IMR-90 (cell line): ENCODE measurements around the gene KRT71. TPM values are rescaled to one million over a fixed set of nuclear protein-coding genes. Genes with fewer than 3 reads are reported as not detected.

Experiments
- ATAC-seq: fragments of 200-7000 bp; cut with Tn5 transposase; 2 replicates; pipeline ENCODE4 v1.9.1; 2020; ENCODE audit warnings: low read depth, mild to moderate bottlenecking, moderate library complexity
- BruUV-seq: library from RNA; stranded (reverse); fragments of 400-500 nt; replicated peaks from 2 replicates; lab custom pipeline; 2021; lab: Mats Ljungman, UMichigan
- CTCF ChIA-PET: fragments of 300-600 bp; formaldehyde crosslinking; extraction: SDS; loops from one replicate; lab custom pipeline; 2021; ENCODE audit warnings: antibody characterized with exemption; lab: Yijun Ruan, JAX
- POLR2A ChIA-PET: fragments of 300-600 bp; sonication (Branson Sonifier 250); formaldehyde crosslinking; loops from one replicate; lab custom pipeline; 2022; ENCODE audit warnings: antibody characterized with exemption; ENCODE audit not compliant: unreplicated experiment; lab: Charles Lee
- DNase-seq: peaks from one replicate; pipeline ENCODE4 v3.0.0; 2013
- H2AFZ ChIP-seq: replicated peaks from 2 replicates; pipeline ENCODE3; 2013; ENCODE audit warnings: low read length, mild to moderate bottlenecking; ENCODE audit not compliant: poor library complexity
- H2AK5ac ChIP-seq: 2 replicates; pipeline ENCODE4 v1.6.1; 2013; ENCODE audit warnings: low read depth, low read length, inconsistent platforms
- H2AK9ac ChIP-seq: replicated peaks from 2 replicates; pipeline ENCODE3; 2013; ENCODE audit warnings: mild to moderate bottlenecking, low read depth, low read length, moderate library complexity; ENCODE audit not compliant: poor library complexity
- H2BK120ac ChIP-seq: 2 replicates; pipeline ENCODE4 v1.6.1; 2013; ENCODE audit warnings: low read depth, low read length, inconsistent platforms
- H2BK15ac ChIP-seq: 3 replicates; pipeline ENCODE4 v1.6.1; 2013; ENCODE audit warnings: low read depth, low read length, inconsistent platforms
- H2BK20ac ChIP-seq: 2 replicates; pipeline ENCODE4 v1.6.1; 2013; ENCODE audit warnings: low read depth, mild to moderate bottlenecking, inconsistent platforms, low read length, moderate library complexity
- H2BK5ac ChIP-seq: 2 replicates; pipeline ENCODE4 v1.6.1; 2013; ENCODE audit warnings: mild to moderate bottlenecking, low read depth, low read length, inconsistent platforms; ENCODE audit not compliant: poor library complexity, severe bottlenecking
- H3K14ac ChIP-seq: replicated peaks from 2 replicates; pipeline ENCODE4 v1.6.1; 2013; ENCODE audit warnings: low read depth, low read length, inconsistent platforms
- H3K18ac ChIP-seq: 2 replicates; pipeline ENCODE4 v1.6.1; 2013; ENCODE audit warnings: low read depth, low read length, control low read depth
- H3K23ac ChIP-seq: 2 replicates; pipeline ENCODE4 v1.6.1; 2013; ENCODE audit warnings: low read depth, low read length, inconsistent platforms
- H3K27ac ChIP-seq: 2 replicates; pipeline ENCODE4 v1.5.1; 2013; ENCODE audit warnings: mild to moderate bottlenecking, control low read depth, low read length; ENCODE audit not compliant: insufficient read depth
- H3K27me3 ChIP-seq: 2 replicates; pipeline ENCODE4 v1.6.1; 2013; ENCODE audit warnings: low read length; ENCODE audit not compliant: control insufficient read depth, insufficient read depth
- H3K36me3 ChIP-seq: 2 replicates; pipeline ENCODE4 v1.6.1; 2013; ENCODE audit warnings: low read length, mixed read lengths; ENCODE audit not compliant: control insufficient read depth, insufficient read depth
- H3K4ac ChIP-seq: 2 replicates; pipeline ENCODE4 v1.6.1; 2013; ENCODE audit warnings: low read depth, low read length, inconsistent platforms
- H3K4me1 ChIP-seq: 2 replicates; pipeline ENCODE4 v1.6.1; 2013; ENCODE audit warnings: low read length, mixed read lengths; ENCODE audit not compliant: control insufficient read depth, insufficient read depth
- H3K4me2 ChIP-seq: 2 replicates; pipeline ENCODE4 v1.6.1; 2013; ENCODE audit warnings: low read depth, mild to moderate bottlenecking, control low read depth, low read length, moderate library complexity
- H3K4me3 ChIP-seq: 2 replicates; pipeline ENCODE4 v1.5.1; 2013; ENCODE audit warnings: low read depth, mild to moderate bottlenecking, control low read depth, low read length, moderate library complexity; ENCODE audit not compliant: insufficient read depth
- H3K56ac ChIP-seq: 2 replicates; pipeline ENCODE4 v1.6.1; 2013; ENCODE audit warnings: low read length, inconsistent platforms; ENCODE audit not compliant: insufficient read depth; ENCODE audit errors: extremely low read depth
- H3K79me1 ChIP-seq, 2 experiments: 2 replicates each; pipeline ENCODE4 v1.6.1; 2013; ENCODE audit warnings: low read length in 2 of 2, inconsistent platforms in 1 of 2, low read depth in 1 of 2
- H3K9ac ChIP-seq: 2 replicates; pipeline ENCODE4 v1.6.1; 2013; ENCODE audit warnings: low read depth, low read length, control low read depth
- H3K9me1 ChIP-seq: 2 replicates; pipeline ENCODE4 v1.6.1; 2013; ENCODE audit warnings: low read length, inconsistent platforms; ENCODE audit not compliant: insufficient read depth
- H3K9me3 ChIP-seq: 2 replicates; pipeline ENCODE4 v1.6.1; 2013; ENCODE audit warnings: low read length; ENCODE audit not compliant: control insufficient read depth, insufficient read depth
- H4K20me1 ChIP-seq: 2 replicates; pipeline ENCODE4 v1.6.1; 2013; ENCODE audit warnings: low read length, inconsistent platforms; ENCODE audit not compliant: insufficient read depth
- H4K5ac ChIP-seq: 2 replicates; pipeline ENCODE4 v1.6.1; 2013; ENCODE audit warnings: mild to moderate bottlenecking, low read depth, low read length, control low read depth
- H4K8ac ChIP-seq, 2 experiments: 2 replicates each; pipeline ENCODE4 v1.6.1; 2013; ENCODE audit warnings: low read depth in 2 of 2, low read length in 2 of 2, control low read depth in 1 of 2, inconsistent platforms in 1 of 2
- H4K91ac ChIP-seq: 2 replicates; pipeline ENCODE4 v1.6.1; 2013; ENCODE audit warnings: low read depth, low read length, inconsistent platforms; ENCODE audit not compliant: insufficient read depth
- BHLHE40 ChIP-seq: fragments of 150-350 bp; IDR thresholded peaks from 2 replicates; pipeline ENCODE4 v1.6.1; 2016; ENCODE audit warnings: mild to moderate bottlenecking, low read depth, low read length
- CEBPB ChIP-seq: IDR thresholded peaks from 2 replicates; pipeline ENCODE4 v1.6.1; 2012; ENCODE audit warnings: low read depth, low read length, improper control_type of control experiment
- CHD1 ChIP-seq: IDR thresholded peaks from 2 replicates; pipeline ENCODE4 v1.6.1; 2012; ENCODE audit warnings: low read depth, low read length, improper control_type of control experiment
- FOS ChIP-seq: fragments of 150-350 bp; IDR thresholded peaks from 2 replicates; pipeline ENCODE4 v1.6.1; 2016; ENCODE audit warnings: low read depth, low read length
- MAFK ChIP-seq: IDR thresholded peaks from 2 replicates; pipeline ENCODE4 v1.6.1; 2012; ENCODE audit warnings: low read depth, low read length, improper control_type of control experiment
- MAZ ChIP-seq: IDR thresholded peaks from 2 replicates; pipeline ENCODE4 v1.6.1; 2012; ENCODE audit warnings: low read depth, mild to moderate bottlenecking, low read length, improper control_type of control experiment, moderate library complexity, borderline replicate concordance
- MXI1 ChIP-seq: IDR thresholded peaks from 2 replicates; pipeline ENCODE4 v1.6.1; 2012; ENCODE audit warnings: low read depth, mild to moderate bottlenecking, low read length, moderate library complexity, borderline replicate concordance
- NFE2L2 ChIP-seq: fragments of 150-350 bp; IDR thresholded peaks from 2 replicates; pipeline ENCODE4 v1.6.1; 2016; ENCODE audit warnings: low read depth, mild to moderate bottlenecking, low read length
- POLR2A ChIP-seq: IDR thresholded peaks from 2 replicates; pipeline ENCODE4 v1.6.1; 2012; ENCODE audit warnings: mild to moderate bottlenecking, low read depth, low read length
- RAD21 ChIP-seq: IDR thresholded peaks from 2 replicates; pipeline ENCODE4 v1.6.1; 2012; ENCODE audit warnings: low read length, improper control_type of control experiment
- RCOR1 ChIP-seq: IDR thresholded peaks from 2 replicates; pipeline ENCODE4 v1.6.1; 2012; ENCODE audit warnings: mild to moderate bottlenecking, low read length, improper control_type of control experiment; ENCODE audit not compliant: insufficient replicate concordance
- RFX5 ChIP-seq: IDR thresholded peaks from 2 replicates; pipeline ENCODE4 v1.8.0; 2012; ENCODE audit warnings: low read depth, mild to moderate bottlenecking, low read length, moderate library complexity
- SMC3 ChIP-seq: fragments of 150-350 bp; IDR thresholded peaks from 2 replicates; pipeline ENCODE4 v1.6.1; 2016; ENCODE audit warnings: low read depth, mild to moderate bottlenecking, antibody characterized with exemption, low read length, moderate library complexity
- WGBS, 2 experiments: methylation state at CpG; one replicate each; pipeline versions ENCODE4 v1.1.5 to v1.1.7; 2013; ENCODE audit warnings: missing lambda C conversion rate in 2 of 2; ENCODE audit not compliant: insufficient read length in 1 of 2; ENCODE audit errors: extremely low coverage in 2 of 2; 5-methylcytosine and 5-hydroxymethylcytosine counted together
- dilution Hi-C: fragments of 300-500 bp; cut with HindIII; formaldehyde crosslinking; loops from one replicate; pipeline ENCODE4 v1.14.3; 2018; ENCODE audit warnings: low sequenced_read_pairs; ENCODE audit not compliant: unreplicated experiment
- in situ Hi-C: fragments of 300-500 bp; cut with MboI; formaldehyde crosslinking; loops from 3 replicates; pipeline ENCODE4 v1.14.3; 2019; ENCODE audit warnings: low sequenced_read_pairs, inconsistent platforms, mixed read lengths
- intact Hi-C: fragments of 100-400 bp; cut with micrococcal nuclease; formaldehyde crosslinking; loops from 2 replicates; pipeline ENCODE4 v1.10.0; 2022
- polyA plus RNA-seq, 3 experiments: library from polyadenylated mRNA; depleted of rRNA; stranded (reverse); fragments of >200 nt; gene quantifications; 2 replicates each; pipeline ENCODE4 v1.2.3, GENCODE V29; 2012; ENCODE audit warnings: low replicate concordance in 1 of 3
- total RNA-seq: library from RNA; depleted of rRNA; stranded (reverse); fragments of >200 nt; gene quantifications from 2 replicates; pipeline ENCODE4 v1.2.3, GENCODE V29; 2012
- TF ChIP-seq, protein P1 (sequence below): conservative IDR thresholded peaks from 2 replicates; pipeline ENCODE4 v1.5.1; 2012; ENCODE audit warnings: mild to moderate bottlenecking, low read depth, low read length, improper control_type of control experiment
- TF ChIP-seq, protein P2 (sequence below): fragments of 150-350 bp; IDR thresholded peaks from 2 replicates; pipeline ENCODE4 v1.6.1; 2017; ENCODE audit warnings: mild to moderate bottlenecking, antibody characterized with exemption, low read length, low read depth
- TF ChIP-seq, protein P3 (sequence below): fragments of 150-350 bp; IDR thresholded peaks from 2 replicates; pipeline ENCODE4 v1.6.1; 2016; ENCODE audit warnings: low read depth, mild to moderate bottlenecking, low read length, moderate library complexity, borderline replicate concordance

The KRT71 gene
- total and polyA plus RNA-seq, 2 of the 4 experiments (the other 2 are of a cell fraction), result not detected

DNA sequence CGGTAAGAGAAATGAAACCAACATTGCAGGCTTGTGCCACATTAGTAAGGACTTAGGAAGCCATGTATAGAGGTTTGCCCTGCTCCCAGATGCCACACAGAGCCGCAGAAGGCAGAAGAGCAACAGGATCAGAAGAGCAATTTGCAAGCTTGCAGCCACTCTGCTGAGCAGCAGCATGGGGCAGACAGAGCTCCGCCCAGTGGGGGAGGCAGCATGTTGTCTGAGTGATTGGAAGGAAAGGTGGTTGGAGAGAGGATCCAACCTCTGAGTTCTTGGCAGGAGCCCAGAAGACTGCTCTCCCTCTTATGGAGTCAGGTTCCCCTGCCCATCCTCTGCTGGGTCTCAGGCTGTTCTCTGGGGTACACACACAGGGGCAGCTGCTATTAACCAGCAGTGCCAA, 57.6 kb downstream of the KRT71 start:
- H4K20me1 ChIP-seq, result no peaks in the 10 kb centered on the region
- H4K91ac ChIP-seq, result no peak overlapping the region
- no peak overlapping the region for H2BK120ac ChIP-seq
- no peak overlapping the region for H3K4me2 ChIP-seq
- H2AK9ac ChIP-seq, result no peak overlapping the region
- H3K9me1 ChIP-seq, result no peaks in the 10 kb centered on the region
- dilution Hi-C loops, result no loop called here
- H2BK20ac ChIP-seq, result no peak overlapping the region
- TF ChIP-seq POLR2A (no peak), RAD21 (no peak), MAZ (no peak), CEBPB (no peak), RFX5 (no peak), MAFK (no peak), RCOR1 (no peak), MXI1 (no peak), FOS (no peak), CHD1 (no peak), BHLHE40 (no peak), SMC3 (no peak), NFE2L2 (no peak)
- TF ChIP-seq, protein P1, sequence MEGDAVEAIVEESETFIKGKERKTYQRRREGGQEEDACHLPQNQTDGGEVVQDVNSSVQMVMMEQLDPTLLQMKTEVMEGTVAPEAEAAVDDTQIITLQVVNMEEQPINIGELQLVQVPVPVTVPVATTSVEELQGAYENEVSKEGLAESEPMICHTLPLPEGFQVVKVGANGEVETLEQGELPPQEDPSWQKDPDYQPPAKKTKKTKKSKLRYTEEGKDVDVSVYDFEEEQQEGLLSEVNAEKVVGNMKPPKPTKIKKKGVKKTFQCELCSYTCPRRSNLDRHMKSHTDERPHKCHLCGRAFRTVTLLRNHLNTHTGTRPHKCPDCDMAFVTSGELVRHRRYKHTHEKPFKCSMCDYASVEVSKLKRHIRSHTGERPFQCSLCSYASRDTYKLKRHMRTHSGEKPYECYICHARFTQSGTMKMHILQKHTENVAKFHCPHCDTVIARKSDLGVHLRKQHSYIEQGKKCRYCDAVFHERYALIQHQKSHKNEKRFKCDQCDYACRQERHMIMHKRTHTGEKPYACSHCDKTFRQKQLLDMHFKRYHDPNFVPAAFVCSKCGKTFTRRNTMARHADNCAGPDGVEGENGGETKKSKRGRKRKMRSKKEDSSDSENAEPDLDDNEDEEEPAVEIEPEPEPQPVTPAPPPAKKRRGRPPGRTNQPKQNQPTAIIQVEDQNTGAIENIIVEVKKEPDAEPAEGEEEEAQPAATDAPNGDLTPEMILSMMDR, result no peak
- TF ChIP-seq, protein P2, sequence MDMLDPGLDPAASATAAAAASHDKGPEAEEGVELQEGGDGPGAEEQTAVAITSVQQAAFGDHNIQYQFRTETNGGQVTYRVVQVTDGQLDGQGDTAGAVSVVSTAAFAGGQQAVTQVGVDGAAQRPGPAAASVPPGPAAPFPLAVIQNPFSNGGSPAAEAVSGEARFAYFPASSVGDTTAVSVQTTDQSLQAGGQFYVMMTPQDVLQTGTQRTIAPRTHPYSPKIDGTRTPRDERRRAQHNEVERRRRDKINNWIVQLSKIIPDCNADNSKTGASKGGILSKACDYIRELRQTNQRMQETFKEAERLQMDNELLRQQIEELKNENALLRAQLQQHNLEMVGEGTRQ, result no peak
- TF ChIP-seq, protein P3, sequence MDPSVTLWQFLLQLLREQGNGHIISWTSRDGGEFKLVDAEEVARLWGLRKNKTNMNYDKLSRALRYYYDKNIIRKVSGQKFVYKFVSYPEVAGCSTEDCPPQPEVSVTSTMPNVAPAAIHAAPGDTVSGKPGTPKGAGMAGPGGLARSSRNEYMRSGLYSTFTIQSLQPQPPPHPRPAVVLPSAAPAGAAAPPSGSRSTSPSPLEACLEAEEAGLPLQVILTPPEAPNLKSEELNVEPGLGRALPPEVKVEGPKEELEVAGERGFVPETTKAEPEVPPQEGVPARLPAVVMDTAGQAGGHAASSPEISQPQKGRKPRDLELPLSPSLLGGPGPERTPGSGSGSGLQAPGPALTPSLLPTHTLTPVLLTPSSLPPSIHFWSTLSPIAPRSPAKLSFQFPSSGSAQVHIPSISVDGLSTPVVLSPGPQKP, result no peak
- no peak for ATAC-seq
- no peaks in the 10 kb centered on the region for H3K9me3 ChIP-seq
- H3K36me3 ChIP-seq, result no peaks in the 10 kb centered on the region
- H4K5ac ChIP-seq, result no peak overlapping the region
- no peak overlapping the region for H3K4me3 ChIP-seq
- H3K27ac ChIP-seq, result no peak overlapping the region
- H3K14ac ChIP-seq, result no peak overlapping the region
- H2BK5ac ChIP-seq, result no peak overlapping the region
- ChIA-PET CTCF (no interaction called here), POLR2A (no interaction called here)
- no peaks in the 10 kb centered on the region for H3K79me1 ChIP-seq
- H3K27me3 ChIP-seq, result peaks cover 11% of the 10 kb centered on the region
- H2BK15ac ChIP-seq, result no peak overlapping the region
- in situ Hi-C loops, result no loop called here
- intact Hi-C loops, result no loop called here
- DNase-seq, result no peak
- no peak overlapping the region for H3K56ac ChIP-seq
- H2AK5ac ChIP-seq, result no peak overlapping the region
- no peak overlapping the region for H3K4ac ChIP-seq
- no peak overlapping the region for H2AFZ ChIP-seq
- no TSS peak for BruUV-seq
- H3K18ac ChIP-seq, result no peak overlapping the region
- no peak overlapping the region for H3K9ac ChIP-seq
- H4K8ac ChIP-seq, result no peak overlapping the region
- no peak overlapping the region for H3K23ac ChIP-seq
- H3K4me1 ChIP-seq, result no peaks in the 10 kb centered on the region
- no CpG with 5 or more reads among the region's 3 CpGs for WGBS, 2 experiments
